HG03442 (cell line): ENCODE data around the gene CEND1.

Source experiments
- ATAC-seq: cut with Tn5 transposase; IDR thresholded peaks from one replicate; pipeline ENCODE4 v1.9.1; 2021; ENCODE audit warnings: mild to moderate bottlenecking, moderate library complexity; ENCODE audit not compliant: unreplicated experiment

Gene CEND1

GRCh38 chr11:779955-780532, 9.8 kb downstream of the CEND1 start:
- no peak for ATAC-seq

GRCh38 chr11:778976-779954, 10.6 kb downstream of the CEND1 start:
- no peak for ATAC-seq

- ATAC-seq, result peak; percentile 80
These were observed 12.3 kb downstream of the CEND1 start, which contains the start of gene GATD1 for GRCh38 chr11:777288-778255. TSS of gene GATD1 (minus strand) at chr11:777487. CDS start at chr11:777462, 25 bp downstream.

GRCh38 chr11:776561-777287, 13.2 kb downstream of the CEND1 start:
- ATAC-seq, result peak; percentile 12

- no peak for ATAC-seq
These were observed 13.7 kb downstream of the CEND1 start for GRCh38 chr11:776263-776560.

GRCh38 chr11:774873-775592, 14.9 kb downstream of the CEND1 start:
- ATAC-seq, result no peak

- no peak for ATAC-seq
These were observed 16.1 kb downstream of the CEND1 start for GRCh38 chr11:773830-774229.

GRCh38 chr11:773425-773824, 16.5 kb downstream of the CEND1 start:
- no peak for ATAC-seq

GRCh38 chr11:772429-773390, 17.2 kb downstream of the CEND1 start:
- ATAC-seq, result no peak

GRCh38 chr11:771617-772204, 18.2 kb downstream of the CEND1 start:
- no peak for ATAC-seq

GRCh38 chr11:770642-771616, 19.0 kb downstream of the CEND1 start:
- no peak for ATAC-seq

GRCh38 chr11:769887-770641, 19.8 kb downstream of the CEND1 start:
- ATAC-seq, result no peak

GRCh38 chr11:767238-767637, 22.7 kb downstream of the CEND1 start:
- no peak for ATAC-seq

GRCh38 chr11:766936-767210, 23.0 kb downstream of the CEND1 start:
- ATAC-seq, result no peak

GRCh38 chr11:766106-766935, 23.6 kb downstream of the CEND1 start:
- ATAC-seq, result no peak

GRCh38 chr11:765802-766091, 24.1 kb downstream of the CEND1 start:
- no peak for ATAC-seq
